Right lobe of liver (tissue), 4 donors: ENCODE results near the gene ACADSB.

Source experiments
- POLR2A ChIP-seq: fragments of 450-650 bp; IDR thresholded peaks from one replicate; pipeline ENCODE4 v1.6.1; 2017; ENCODE audit warnings: antibody characterized with exemption, mild to moderate bottlenecking
- TF ChIP-seq, protein P1 (sequence below), 4 donors: fragments of 200-600 bp in 3 of 4; fragments of 450-650 bp in 1 of 4; IDR thresholded peaks; one replicate each; pipeline versions ENCODE4 v1.5.1 to v1.8.0; 2016 to 2022; ENCODE audit warnings: antibody characterized with exemption in 4 of 4, mild to moderate bottlenecking in 2 of 4
- donor health status: DM: no; HTN: no; CAD: no.
- donor health status: DM: no; HTN: no; CAD: no.
- donor health status: DM: no; HTN: yes; CAD: no.

DNA sequence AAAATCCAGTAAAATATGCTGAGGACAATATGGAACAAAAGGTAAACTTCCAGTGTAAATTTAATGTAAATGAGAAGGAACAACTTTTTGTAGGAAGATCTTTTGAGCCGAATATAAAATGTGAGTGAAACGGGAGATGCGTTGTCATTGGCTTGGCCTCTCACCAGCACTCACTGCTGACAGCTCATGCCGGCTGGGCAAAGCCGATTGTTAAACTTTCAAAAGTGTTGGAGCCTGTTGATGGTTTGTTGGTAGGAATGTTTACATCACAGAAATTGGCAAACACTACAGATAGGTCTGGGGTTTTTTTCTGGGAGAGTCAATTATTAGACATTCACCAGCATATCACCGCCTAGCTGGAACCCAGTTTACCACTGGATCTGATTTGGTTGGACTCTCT lies 22.5 kb upstream of the ACADSB start:
- TF ChIP-seq, protein P1, sequence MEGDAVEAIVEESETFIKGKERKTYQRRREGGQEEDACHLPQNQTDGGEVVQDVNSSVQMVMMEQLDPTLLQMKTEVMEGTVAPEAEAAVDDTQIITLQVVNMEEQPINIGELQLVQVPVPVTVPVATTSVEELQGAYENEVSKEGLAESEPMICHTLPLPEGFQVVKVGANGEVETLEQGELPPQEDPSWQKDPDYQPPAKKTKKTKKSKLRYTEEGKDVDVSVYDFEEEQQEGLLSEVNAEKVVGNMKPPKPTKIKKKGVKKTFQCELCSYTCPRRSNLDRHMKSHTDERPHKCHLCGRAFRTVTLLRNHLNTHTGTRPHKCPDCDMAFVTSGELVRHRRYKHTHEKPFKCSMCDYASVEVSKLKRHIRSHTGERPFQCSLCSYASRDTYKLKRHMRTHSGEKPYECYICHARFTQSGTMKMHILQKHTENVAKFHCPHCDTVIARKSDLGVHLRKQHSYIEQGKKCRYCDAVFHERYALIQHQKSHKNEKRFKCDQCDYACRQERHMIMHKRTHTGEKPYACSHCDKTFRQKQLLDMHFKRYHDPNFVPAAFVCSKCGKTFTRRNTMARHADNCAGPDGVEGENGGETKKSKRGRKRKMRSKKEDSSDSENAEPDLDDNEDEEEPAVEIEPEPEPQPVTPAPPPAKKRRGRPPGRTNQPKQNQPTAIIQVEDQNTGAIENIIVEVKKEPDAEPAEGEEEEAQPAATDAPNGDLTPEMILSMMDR (IDR thresholded peaks at IDR 0.05), result no peak
- no peak for TF ChIP-seq POLR2A
